ENCODE results near the gene PSMB9.
"Not testable (repeated sequence)": the region's sequence is repeated elsewhere in the genome, so short reads cannot be mapped to it uniquely, and the experiment has no call there.

Gene PSMB9

DNA sequence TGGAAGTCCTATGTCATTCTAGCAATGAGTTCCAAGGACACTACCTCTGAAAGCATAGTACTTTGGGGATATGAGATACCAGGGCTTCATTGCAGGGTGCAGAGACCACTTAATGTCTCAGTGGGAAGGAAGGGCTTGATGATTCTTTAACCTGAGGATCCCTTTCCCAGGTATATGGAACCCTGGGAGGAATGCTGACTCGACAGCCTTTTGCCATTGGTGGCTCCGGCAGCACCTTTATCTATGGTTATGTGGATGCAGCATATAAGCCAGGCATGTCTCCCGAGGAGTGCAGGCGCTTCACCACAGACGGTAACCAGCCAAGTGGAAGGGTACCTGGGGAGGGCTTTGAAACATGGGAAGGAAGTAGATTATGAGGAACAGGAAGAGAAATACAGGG is 4.2 kb downstream of the PSMB9 start:
- H3K4me3 ChIP-seq (ENCODE audit: low read depth, low read length): no peak overlapping the region

DNA sequence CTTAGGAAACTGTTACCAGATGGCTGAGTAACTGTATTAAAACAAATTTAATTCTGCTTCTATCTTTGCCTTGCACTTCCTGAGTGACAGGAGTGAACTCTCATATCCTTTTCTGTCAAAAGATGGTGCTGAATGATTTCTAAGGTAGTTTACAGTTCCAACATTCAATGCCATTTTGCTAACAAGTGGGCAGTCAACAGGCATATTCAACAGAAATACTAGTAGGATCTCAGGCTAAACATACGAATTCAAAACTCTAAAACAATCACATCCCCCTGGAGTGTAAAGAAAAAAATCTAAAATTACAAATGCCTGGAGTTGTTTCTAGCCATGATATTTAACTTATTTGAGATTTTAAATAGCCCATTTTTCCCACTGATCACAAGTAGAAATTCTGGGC is 6.7 kb downstream of the PSMB9 start:
- no peak overlapping the region for H3K4me3 ChIP-seq (ENCODE audit: low read depth, low read length)

DNA sequence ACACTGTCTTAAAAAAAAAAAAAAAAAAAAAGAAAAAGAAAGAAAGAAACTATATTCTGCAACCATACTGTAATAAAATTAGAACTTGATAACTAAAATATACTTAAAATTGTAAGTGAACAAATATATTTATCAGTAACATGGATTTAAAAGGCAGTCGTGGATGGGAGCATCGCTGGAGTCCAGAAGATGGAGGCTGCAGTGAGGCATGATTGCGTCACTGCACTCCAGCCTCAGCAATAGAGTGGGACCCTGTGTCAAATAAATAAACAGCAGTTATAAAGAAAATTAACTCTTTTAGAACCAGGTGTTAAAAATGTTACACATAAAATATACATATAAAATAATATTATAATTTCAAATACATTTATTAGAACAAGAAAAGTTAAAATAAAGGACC is 8.7 kb downstream of the PSMB9 start:
- no peak overlapping the region for H3K4me3 ChIP-seq (ENCODE audit: low read depth, low read length)

DNA sequence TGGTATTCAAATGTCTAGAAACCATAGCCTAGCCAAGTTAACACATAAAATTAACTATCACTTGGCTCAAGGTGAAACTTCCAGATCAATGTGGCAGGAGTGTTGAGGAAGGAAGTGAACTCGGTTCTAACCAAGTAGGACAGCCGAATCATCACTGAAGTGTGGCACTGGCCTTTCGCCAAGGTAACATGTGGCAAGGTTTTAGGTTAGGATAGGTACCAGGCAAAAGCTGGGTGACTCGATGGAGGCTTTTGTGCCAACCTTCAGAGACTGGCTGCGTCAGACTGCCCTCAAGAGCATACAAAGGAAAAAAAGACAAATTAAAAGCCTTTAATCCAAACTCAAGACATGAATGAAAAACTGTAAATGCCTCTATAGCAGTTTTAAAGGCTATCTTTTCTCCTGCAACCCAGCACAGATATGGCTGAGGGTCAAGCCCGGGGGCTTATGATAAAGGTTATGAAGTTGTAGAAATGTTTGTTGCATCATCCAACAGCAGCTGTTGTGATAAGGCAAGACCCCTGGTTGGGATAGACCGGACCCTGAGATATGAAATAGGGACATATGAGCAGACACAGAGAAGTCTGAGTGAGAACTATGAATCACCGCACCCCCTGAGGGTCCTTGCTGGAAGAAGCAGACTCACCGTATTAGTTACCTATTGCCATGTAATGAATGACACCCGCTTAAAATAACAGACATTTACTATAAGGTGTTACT is 11.9 kb downstream of the PSMB9 start:
- no peak overlapping the region for H3K4me3 ChIP-seq (ENCODE audit: low read depth, low read length)

DNA sequence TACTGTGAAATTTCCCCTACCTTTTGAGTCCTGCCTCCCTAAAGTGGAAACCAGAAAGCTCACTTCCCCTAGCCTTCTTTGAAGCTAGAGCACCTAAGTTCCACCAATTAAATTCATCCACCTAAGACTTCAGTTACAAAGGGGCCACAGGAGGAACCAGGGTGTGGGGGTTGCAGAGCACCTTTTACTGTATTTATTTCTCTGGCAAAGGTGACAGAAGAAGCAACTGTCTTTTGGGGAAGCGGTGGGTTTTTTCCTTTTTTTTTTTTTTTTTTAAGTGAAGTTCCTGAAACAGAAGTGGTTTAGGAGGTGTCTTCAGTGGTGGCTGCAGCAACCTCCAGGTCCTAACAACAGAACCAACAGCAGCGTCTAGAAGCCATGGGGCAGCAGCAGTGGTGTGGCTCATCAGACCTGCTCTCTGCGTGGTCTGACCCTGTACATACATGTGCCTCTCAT is 13.1 kb downstream of the PSMB9 start:
- H3K4me3 ChIP-seq (ENCODE audit: low read depth, low read length): no peak overlapping the region

DNA sequence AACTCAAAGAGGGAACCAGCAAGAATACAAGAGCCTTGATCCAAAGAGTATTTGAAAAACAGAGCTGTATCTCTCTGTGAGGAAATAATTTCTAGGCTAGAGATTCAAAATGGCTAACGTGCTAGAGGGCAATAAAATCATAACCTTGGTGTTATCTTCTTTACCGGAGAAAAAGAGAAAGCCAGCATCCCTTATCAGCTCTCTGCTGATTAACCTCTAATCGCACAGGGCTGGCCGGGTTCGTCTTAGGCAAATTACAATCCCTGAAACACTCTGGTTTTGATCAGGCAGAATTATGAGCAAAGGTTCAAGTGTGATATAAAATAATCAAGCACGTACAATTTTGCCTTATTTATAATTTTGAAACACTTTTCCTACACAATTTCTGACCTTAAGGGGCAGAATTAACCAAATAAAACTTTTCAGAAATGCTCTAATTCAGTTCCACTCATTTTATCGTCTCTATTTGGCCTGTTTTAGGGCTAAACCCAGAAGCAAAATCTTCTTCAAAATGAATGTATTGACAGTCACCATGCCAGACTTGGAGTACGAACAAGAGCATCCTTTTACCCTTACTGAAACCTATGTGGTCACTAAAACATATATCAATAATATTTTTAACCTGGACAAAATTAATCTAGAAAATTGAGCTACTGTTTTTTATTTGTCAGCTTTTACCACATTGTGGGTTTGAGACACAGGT is 13.7 kb downstream of the PSMB9 start:
- no peak overlapping the region for H3K4me3 ChIP-seq (ENCODE audit: low read depth, low read length)

DNA sequence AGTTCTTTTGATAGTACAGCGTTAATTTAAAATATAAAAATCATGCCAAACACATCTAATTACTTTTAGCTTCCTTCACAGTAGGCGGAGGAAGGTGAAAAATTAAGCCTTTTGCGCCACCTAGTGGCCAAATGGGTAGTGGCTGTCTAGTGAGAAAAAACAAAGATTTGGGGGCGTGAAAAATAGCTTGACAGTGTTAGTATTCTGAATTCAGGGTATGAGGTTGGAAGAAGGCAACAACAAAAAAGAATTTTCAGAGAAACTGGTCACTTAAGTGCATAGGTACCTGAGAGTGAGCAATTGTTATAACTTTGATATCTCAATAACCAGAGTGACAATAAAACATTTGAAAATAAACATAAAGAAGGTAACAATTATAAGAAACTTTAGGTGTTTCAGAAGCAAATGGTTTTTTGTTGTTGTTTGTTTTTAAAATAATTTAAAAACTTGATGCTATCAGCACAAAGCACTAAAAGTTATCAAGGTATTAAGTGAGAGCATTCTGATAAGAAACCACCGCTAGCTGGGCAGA is 14.3 kb downstream of the PSMB9 start:
- H3K4me3 ChIP-seq (ENCODE audit: low read depth, low read length): no peak overlapping the region

DNA sequence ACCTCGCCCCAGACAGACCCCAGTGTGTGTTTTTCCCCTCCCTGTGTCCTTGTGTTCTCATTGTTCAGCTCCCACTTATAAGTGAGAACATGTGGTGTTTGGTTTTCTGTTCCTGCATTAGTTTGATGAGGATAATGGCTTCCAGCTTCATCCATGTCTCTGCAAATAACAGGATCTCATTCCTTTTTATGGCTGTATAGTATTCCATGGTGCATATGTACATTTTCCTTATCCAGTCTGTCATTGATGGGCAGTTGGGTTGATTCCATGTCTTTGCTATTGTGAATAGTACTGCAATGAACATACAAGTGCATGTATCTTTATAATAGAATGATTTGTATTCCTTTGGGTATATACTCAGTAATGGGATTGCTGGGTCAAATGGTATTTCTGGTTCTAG is 20.0 kb downstream of the PSMB9 start:
- not testable (repeated sequence) for H3K4me3 ChIP-seq (ENCODE audit: low read depth, low read length)

DNA sequence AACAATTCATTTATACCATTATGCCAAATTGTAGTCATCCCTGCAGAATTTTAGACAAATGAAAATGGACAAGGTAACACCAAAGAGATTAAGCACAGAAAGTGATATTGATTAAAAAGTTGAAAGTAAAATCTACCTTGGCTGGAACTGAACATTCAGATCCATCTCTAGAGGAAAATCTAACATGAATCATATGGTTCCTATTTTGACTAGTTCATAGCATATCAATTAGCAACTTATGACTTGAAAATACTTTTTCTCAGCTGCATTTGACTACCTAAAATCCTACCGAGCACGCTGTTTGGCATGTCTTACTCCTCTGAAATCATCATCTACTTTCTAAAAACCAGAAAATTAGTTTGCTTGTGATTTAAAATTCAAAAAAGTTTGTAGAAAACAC is 22.6 kb downstream of the PSMB9 start:
- H3K4me3 ChIP-seq (ENCODE audit: low read depth, low read length): no peak overlapping the region

DNA sequence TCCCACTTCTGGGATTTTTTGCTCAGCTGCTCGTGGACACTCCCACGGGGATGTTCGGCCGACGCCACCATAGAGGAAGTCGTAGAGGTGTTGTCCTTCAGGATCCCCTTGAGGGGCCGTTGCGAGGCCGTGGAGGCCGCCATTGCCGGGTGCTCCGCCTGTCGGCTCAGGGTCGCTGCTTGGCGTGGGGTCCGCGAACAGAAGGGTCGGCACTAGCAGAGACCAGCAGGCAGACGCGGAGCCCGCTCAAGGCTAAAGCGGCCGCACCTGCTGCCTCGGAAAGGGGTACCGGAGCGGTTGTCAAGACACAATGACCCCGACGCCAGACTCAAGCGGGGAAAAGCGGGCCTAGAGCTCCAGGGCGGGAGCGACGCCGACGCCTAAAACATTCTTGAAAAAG is 25.7 kb downstream of the PSMB9 start:
- H3K4me3 ChIP-seq (ENCODE audit: low read depth, low read length): no peak overlapping the region

DNA sequence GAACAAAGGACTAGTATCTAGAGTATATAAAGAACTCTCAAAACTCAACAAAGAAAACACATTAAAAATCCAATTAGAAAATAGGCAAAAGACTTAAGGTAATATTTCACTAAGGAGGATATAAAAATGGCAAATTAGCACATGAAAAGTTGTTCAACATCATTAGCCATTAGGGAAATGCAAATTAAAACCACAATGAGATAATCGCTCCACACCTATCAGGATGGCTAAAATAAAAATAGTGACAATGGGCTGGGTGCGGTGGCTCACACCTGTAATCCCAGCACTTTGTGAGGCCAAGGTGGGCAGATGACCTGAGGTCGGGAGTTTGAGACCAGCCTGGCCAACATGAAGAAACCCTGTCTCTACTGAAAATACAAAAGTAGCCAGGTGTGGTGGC is 27.0 kb downstream of the PSMB9 start:
- not testable (repeated sequence) for H3K4me3 ChIP-seq (ENCODE audit: low read depth, low read length)

DNA sequence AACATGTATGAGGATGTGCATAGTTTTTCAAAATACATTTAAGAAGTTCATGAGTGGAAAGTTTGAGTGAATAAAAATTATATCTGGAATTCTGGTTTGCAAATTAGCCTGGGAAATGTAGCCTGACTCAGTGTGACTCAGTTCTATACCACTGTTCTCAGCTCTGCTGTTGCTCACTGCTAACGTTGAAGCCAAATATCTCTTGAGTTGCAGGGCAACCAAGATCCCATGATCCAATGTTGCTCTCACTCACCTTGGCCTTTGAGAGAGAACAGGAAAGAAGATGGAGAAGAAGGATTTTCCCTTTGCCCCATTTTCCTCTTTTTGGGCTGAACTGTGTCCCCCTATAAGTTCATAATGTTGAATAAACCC is 28.9 kb downstream of the PSMB9 start:
- no peak overlapping the region for H3K4me3 ChIP-seq (ENCODE audit: low read depth, low read length)

DNA sequence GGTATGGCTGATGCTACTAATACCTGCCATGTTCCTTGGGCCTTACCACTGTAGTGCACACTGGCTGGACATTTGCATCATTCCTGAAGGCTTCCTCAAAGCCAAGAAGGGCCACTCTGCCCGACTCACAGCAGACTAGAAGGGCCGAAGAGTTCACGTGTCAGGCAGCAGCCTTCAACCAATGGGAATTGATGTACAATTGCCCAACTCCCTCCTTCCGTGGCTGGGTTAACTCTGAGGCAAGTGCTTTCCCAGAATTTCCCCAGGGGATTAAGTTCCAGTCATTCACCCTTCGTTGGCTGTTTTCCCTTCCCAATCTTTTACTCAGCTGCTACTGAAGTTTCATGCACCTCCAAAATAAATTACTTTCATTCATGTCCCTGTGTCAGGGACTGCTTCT is 29.8 kb downstream of the PSMB9 start:
- no peak overlapping the region for H3K4me3 ChIP-seq (ENCODE audit: low read depth, low read length)

DNA sequence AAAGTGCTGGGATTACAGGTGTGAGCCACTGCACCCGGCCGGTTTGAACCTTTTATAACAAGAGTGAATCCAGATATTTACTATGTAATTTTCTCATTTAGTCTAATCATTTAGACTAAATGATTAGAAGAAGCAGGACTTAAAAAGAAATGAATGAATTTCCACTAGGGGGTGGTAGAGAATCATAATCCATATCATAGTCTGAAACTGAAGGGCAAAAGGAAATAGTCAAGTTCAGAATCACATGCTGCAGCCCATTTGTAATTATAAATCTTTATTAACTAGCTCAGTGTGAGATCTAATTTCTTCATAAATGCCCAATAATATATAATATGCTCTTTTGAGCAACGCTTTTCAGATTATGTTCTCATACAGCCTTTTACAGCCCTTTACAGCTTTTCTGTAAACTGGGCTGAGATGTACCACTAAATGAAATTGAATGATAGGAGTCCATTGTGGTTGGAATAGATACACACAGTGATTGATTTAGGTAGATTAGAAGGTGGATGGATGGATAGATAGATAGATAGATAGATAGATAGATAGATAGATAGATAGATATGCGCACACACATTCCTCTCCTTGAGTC is 31.8 kb downstream of the PSMB9 start:
- no peak overlapping the region for H3K4me3 ChIP-seq (ENCODE audit: low read depth, low read length)

DNA sequence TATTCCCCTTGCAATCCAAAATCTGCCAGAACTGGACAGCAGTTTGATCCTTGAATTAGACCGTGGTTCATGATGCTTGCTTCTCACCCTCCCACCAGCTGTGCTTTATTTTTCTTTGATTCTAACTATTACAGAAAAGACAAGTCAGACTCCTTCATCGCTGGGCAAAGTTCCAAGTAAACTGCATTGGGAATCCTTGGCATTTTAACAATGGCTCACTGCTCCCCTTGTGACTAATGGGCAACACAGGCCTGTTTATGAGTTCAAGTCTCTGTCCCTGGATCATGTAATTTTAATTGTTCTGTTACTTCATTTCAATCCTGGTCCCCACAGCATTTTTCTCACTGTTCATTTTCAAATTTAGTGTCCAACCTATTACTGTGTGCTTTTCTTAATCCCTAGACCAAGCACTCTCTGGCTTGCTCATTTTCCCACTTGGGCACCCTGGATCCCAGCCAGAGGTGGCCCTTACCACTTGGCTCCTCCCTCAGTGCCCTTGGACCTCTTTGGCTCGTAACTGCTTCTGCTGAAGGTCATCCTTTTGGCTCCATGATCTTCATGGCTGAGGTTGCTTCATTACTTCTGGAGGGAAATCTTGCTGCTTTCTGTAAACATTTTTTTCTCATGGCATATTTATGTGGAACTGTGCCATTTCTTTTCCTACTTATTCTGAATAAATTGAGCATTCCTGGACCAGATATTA is 32.8 kb downstream of the PSMB9 start:
- no peak overlapping the region for H3K4me3 ChIP-seq (ENCODE audit: low read depth, low read length)

DNA sequence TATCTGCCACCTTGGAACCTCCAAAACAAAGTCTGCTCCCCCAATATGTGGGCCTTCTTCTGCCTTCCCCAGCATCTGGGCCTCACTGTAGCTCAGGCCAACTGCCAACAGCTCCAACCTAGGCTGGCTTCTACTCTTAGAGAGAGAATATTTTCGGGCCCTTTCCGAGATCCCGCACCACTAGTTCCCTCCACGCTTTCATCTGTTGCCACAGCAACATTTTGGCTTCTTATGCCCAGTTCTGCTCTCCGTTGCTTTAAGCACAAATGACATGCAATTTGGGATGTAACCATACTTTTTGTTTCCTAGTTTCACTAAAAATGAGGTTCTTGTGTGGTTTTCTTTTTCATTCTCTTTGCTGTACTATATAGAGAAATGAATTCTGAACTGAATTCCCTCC is 33.6 kb downstream of the PSMB9 start:
- H3K4me3 ChIP-seq (ENCODE audit: low read depth, low read length): no peak overlapping the region

DNA sequence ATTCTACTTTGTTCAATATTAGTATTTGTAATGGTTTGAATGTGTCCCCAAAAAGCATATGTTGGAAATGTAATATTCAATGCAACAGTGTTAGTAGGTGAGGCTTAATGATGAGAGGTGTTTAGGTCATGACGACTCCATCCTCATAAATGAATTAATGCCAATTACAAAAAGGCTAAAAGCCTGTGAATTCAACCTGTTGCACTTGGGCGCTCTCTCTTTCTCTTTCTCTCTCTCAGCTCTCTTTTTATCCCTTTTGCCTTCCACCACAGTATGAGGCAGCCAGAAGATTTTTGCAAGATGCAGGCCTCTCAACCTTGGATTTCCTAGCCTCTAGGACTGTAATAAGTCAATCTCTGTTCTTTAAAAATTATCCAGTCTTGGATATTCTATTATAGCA is 34.6 kb downstream of the PSMB9 start:
- H3K4me3 ChIP-seq (ENCODE audit: low read depth, low read length): no peak overlapping the region

DNA sequence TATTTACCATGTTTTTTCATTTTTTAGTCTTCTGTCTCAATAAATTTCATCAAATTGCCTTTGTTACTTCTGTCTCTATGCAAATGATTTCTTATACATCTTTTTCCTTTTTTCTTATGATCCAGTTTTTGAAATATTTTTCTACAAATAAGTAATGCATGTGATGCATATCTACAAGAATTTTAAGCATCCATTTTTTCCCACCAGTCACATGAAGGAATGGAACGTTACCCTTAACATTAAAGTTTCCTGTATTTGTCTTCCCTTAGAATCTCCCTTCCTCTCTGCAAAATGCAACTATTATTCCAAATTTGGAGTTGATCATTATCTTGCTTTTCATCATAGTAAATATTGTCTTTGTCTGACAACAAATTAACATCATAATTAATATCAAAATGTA is 35.5 kb downstream of the PSMB9 start:
- no peak overlapping the region for H3K4me3 ChIP-seq (ENCODE audit: low read depth, low read length)

DNA sequence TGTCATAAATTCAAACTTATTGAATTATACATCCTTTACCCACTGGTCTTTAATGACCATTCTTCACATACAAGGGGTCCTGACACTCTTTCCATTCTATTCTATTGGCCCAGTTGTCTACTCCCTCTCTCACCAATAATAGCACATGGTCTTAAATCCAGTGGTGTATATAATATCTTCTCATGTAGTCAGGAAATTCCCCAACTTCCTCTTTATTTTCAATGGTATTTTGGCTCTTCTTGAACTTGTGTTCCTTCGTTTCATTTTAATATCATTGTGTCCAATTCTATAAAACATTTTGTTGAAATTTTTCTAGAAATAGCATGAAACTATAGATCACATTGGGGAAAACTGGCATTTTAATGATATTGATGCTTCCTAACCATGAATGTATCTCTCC is 36.8 kb downstream of the PSMB9 start:
- H3K4me3 ChIP-seq (ENCODE audit: low read depth, low read length): no peak overlapping the region

DNA sequence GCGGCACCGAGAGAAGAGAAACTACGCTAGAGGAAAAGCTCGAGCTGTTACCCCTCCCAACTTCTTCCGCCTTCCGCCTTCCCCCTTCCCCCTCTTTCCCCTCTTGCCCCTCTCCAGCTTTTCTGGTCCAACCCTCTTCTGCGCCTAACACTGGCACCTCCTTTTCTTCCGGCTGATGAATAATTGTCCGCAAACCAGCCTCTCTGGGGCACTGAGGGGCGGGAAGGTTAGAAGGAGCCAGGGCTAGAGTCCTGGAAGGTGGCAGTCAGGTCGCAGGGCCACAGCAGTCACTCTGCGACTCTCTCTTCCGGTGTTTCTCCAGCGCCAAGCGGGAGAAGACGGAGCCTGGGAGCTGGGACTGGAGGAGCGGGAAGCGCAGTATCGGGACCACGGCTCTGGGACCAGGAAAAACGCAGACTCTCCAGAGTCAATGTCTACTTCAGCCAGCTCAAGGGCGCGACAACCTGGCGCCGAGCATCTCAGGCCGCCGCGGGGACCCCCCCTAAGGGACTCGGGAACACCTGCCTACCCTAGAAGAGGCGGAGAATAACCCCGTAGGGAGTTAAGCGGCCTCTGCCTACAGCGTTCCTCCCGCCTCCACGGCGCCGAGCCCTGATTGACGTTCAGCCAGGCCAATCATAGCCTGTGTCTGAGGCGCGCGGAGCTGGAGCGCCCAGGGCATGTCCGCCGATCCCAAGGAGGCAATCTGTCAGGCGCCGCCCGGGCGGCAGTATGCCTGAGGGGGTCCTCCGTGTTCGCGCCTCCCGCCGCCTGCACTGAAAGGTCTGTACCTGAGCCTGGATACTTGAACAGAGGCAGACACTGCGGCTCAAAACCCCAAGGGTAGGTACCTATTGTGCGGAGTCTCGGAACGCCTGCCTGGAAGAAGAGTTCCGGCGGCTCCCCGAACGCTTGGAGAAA is 40.4 kb downstream of the PSMB9 start:
- H3K4me3 ChIP-seq (ENCODE audit: low read depth, low read length): peak overlapping the region; percentile 87

DNA sequence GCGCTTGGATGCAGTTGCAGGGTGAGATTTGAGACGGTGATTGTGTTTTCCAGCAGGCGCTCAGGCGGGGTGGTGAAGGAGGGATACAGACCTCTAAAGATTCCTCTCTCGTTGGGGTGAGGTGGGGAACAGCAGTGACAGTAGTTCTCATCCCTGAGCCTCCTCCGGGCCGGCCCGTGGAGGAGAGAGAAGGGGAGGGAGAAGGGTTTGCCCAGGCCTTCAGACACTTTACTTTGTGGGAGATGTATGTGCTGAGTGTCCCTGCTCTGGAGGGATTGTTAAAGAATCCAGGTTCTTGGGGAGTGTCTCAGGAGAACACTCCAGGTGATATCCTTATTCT is 41.0 kb downstream of the PSMB9 start:
- peak overlapping the region; percentile 87 for H3K4me3 ChIP-seq (ENCODE audit: low read depth, low read length)

All from iPS-11a (cell line).